ENCODE measurements around the gene PARP2. TPM values are rescaled to one million over a fixed set of nuclear protein-coding genes. Genes with fewer than 3 reads are reported as not detected.
"Not testable (repeated sequence)": the region's sequence is repeated elsewhere in the genome, so short reads cannot be mapped to it uniquely, and the experiment has no call there.

Gene PARP2
- total and polyA plus RNA-seq, 10 donors, result 9.1 to 25.0 (median 14.7) TPM

GRCh38 chr14:20334017-20334416 is 9.4 kb upstream of the PARP2 start:
- intact Hi-C loops (cut with DNase I; ENCODE audit: low total_unique reads), result no loop called here
- Histone ChIP-seq H3K27ac (peak overlapping the region in 4 of 8 donors; percentile 83 to 85 (median 84)), H3K36me3 (peaks cover 0 to 6% (median 0%) of the 10 kb centered on the region in 6 donors), H3K9me3 (no peaks in the 10 kb centered on the region), H3K4me3 (no peak overlapping the region), H3K4me1 (peaks cover 8 to 44% (median 28%) of the 10 kb centered on the region in 6 donors), H3K27me3 (replicated peaks in 1 of 7) (no peaks in the 10 kb centered on the region)
- no peak for DNase-seq
- 77 to 83% (median 80%) methylated on average over 7 of the region's 7 CpGs for WGBS, 5 donors
- TF ChIP-seq POLR2A (IDR thresholded peaks at IDR 0.05), result no peak
- TF ChIP-seq CTCF (IDR thresholded peaks at IDR 0.05 in 8 of 11, conservative IDR thresholded peaks at IDR 0.05 in 3 of 11), result no peak
- no peak for TF ChIP-seq POLR2AphosphoS5 (IDR thresholded peaks at IDR 0.05)

GRCh38 chr14:20341032-20341431 is 2.4 kb upstream of the PARP2 start:
- Histone ChIP-seq H3K4me1 (peaks cover 0 to 29% (median 23%) of the 10 kb centered on the region in 6 donors), H3K36me3 (peaks cover 0 to 13% (median 6%) of the 10 kb centered on the region in 6 donors)
- not testable (repeated sequence) for H3K27ac ChIP-seq; H3K4me3 ChIP-seq; DNase-seq; H3K27me3 ChIP-seq (replicated peaks in 1 of 7); H3K9me3 ChIP-seq
- intact Hi-C loops (cut with DNase I; ENCODE audit: low total_unique reads), result loop anchor here (10.0 kb wide), 1 partner anchor 64 kb away; no protein-coding TSS in a partner anchor
- 89 to 96% (median 95%) methylated on average over 4 of the region's 4 CpGs for WGBS, 5 donors

- 49 to 60% (median 53%) methylated on average over 2 of the region's 2 CpGs for WGBS, 5 donors
- Histone ChIP-seq H3K36me3 (peaks cover 0 to 19% (median 12%) of the 10 kb centered on the region in 6 donors), H3K4me1 (peaks cover 0 to 29% (median 23%) of the 10 kb centered on the region in 6 donors), H3K27ac (peak overlapping the region; percentile 64 to 96 (median 90)), H3K9me3 (no peaks in the 10 kb centered on the region), H3K4me3 (peak overlapping the region in 4 of 8 donors; percentile 57 to 90 (median 70)), H3K27me3 (replicated peaks in 1 of 7) (no peaks in the 10 kb centered on the region)
- TF ChIP-seq POLR2AphosphoS5 (IDR thresholded peaks at IDR 0.05) (no peak), CTCF (IDR thresholded peaks at IDR 0.05 in 8 of 11, conservative IDR thresholded peaks at IDR 0.05 in 3 of 11) (no peak), POLR2A (IDR thresholded peaks at IDR 0.05) (no peak)
- DNase-seq, result no peak
- intact Hi-C loops (cut with DNase I; ENCODE audit: low total_unique reads), result loop anchor here (10.0 kb wide), 1 partner anchor 63 kb away; no protein-coding TSS in a partner anchor
Observed at GRCh38 chr14:20341646-20342045, 1.8 kb upstream of the PARP2 start.

GRCh38 chr14:20343862-20344220 is 406 bp downstream of the PARP2 start:
- WGBS, 5 donors, result 0 to 6% (median 5%) methylated on average over 3 of the region's 3 CpGs
- Histone ChIP-seq H3K27me3 (replicated peaks in 1 of 7) (no peaks in the 10 kb centered on the region), H3K9me3 (no peaks in the 10 kb centered on the region), H3K4me1 (peaks cover 0 to 29% (median 23%) of the 10 kb centered on the region in 6 donors), H3K4me3 (peak overlapping the region; percentile 56 to 90 (median 63)), H3K36me3 (peaks cover 0 to 39% (median 21%) of the 10 kb centered on the region in 6 donors), H3K27ac (peak overlapping the region; percentile 64 to 96 (median 90))
- intact Hi-C loops (cut with DNase I; ENCODE audit: low total_unique reads), result loop anchor here (10.0 kb wide), 1 partner anchor 61 kb away; no protein-coding TSS in a partner anchor
- DNase-seq, result no peak
- TF ChIP-seq CTCF (IDR thresholded peaks at IDR 0.05 in 8 of 11, conservative IDR thresholded peaks at IDR 0.05 in 3 of 11), result no peak
- TF ChIP-seq POLR2AphosphoS5 (IDR thresholded peaks at IDR 0.05), result no peak
- TF ChIP-seq POLR2A (IDR thresholded peaks at IDR 0.05), result no peak

Data from spleen (tissue), 11 donors.